HCT116 (cell line): Measurements from ENCODE around the gene HHAT. TPM values are rescaled to one million over a fixed set of nuclear protein-coding genes. Genes with fewer than 3 reads are reported as not detected.

ENCODE experiments used
- ATAC-seq: fragments of 200-7000 bp; cut with Tn5 transposase; 2 replicates; pipeline ENCODE4 v1.9.1; 2020; ENCODE audit warnings: mild to moderate bottlenecking, moderate library complexity
- BruUV-seq: library from RNA; stranded (reverse); fragments of 400-500 nt; replicated peaks from 2 replicates; lab custom pipeline; 2021; lab: Mats Ljungman, UMichigan
- CTCF ChIA-PET: fragments of 300-600 bp; sonication (Branson Sonifier 250); formaldehyde crosslinking; loops from one replicate; lab custom pipeline; 2021; ENCODE audit warnings: antibody characterized with exemption; lab: Charles Lee
- POLR2A ChIA-PET: fragments of 300-600, 350-600 bp; sonication (Branson Sonifier 250); formaldehyde crosslinking; loops from one replicate; lab custom pipeline; 2021; ENCODE audit warnings: antibody characterized with exemption; lab: Charles Lee
- RAD21 ChIA-PET, 2 experiments: fragments of 300-600 bp; sonication (Branson Sonifier 250); formaldehyde crosslinking; loops; one replicate each; lab custom pipeline; 2023; ENCODE audit warnings: low total read pairs in 2 of 2; ENCODE audit not compliant: uncharacterized antibody in 2 of 2, unreplicated experiment in 2 of 2, low non-redundant PET in 1 of 2; lab: Charles Lee
- DNase-seq: peaks from one replicate; pipeline ENCODE4 v3.0.0-alpha.2; 2010; ENCODE audit warnings: low read depth, low spot score
- H2AFZ ChIP-seq: fragments of 200-600 bp; shearing (Covaris generic), sonication (generic); 2 replicates; pipeline ENCODE4 v1.6.1; 2017; ENCODE audit warnings: low read depth, mixed run types, mixed read lengths, antibody characterized with exemption, low read length; ENCODE audit not compliant: poor library complexity, severe bottlenecking
- H3K27ac ChIP-seq: 2 replicates; pipeline ENCODE4 v1.5.1; 2012; ENCODE audit warnings: low read depth, low read length
- H3K27me3 ChIP-seq: fragments of 200-600 bp; sonication (generic); 2 replicates; pipeline ENCODE4 v1.6.1; 2016; ENCODE audit warnings: mixed run types, low read length, mixed read lengths; ENCODE audit not compliant: insufficient read depth
- H3K36me3 ChIP-seq, 2 experiments: fragments of 200-500 bp in 1 of 2; fragments of 200-600 bp in 1 of 2; sonication (Bioruptor generic) in 1 of 2; sonication (generic) in 1 of 2; 2 replicates each; pipeline versions ENCODE4 v1.5.1 to v1.6.1; 2014 to 2016; ENCODE audit warnings: low read length in 2 of 2, inconsistent platforms in 1 of 2, mixed read lengths in 1 of 2, mixed run types in 1 of 2; ENCODE audit not compliant: insufficient read depth in 2 of 2, control insufficient read depth in 1 of 2
- H3K4me1 ChIP-seq, 2 experiments: fragments of 200-600 bp in 1 of 2; sonication (generic) in 1 of 2; 2 replicates each; pipeline versions ENCODE4 v1.5.1 to v1.6.1; 2012 to 2017; ENCODE audit warnings: low read length in 2 of 2, inconsistent platforms in 1 of 2, mild to moderate bottlenecking in 1 of 2, mixed read lengths in 1 of 2, mixed run types in 1 of 2, moderate library complexity in 1 of 2; ENCODE audit not compliant: insufficient read depth in 2 of 2, control insufficient read depth in 1 of 2
- H3K4me2 ChIP-seq: fragments of 200-600 bp; sonication (generic); 2 replicates; pipeline ENCODE4 v1.6.1; 2017; ENCODE audit warnings: mixed run types, low read length, mixed read lengths
- H3K4me3 ChIP-seq, 2 experiments: fragments of 200-600 bp in 1 of 2; sonication (generic) in 1 of 2; replicated peaks in 1 of 2; 2 replicates each; pipeline ENCODE4 v1.5.1; 2011 to 2016; ENCODE audit warnings: low read length in 2 of 2, control low read depth in 1 of 2, low read depth in 1 of 2, mild to moderate bottlenecking in 1 of 2, mixed read lengths in 1 of 2, mixed run types in 1 of 2
- H3K79me2 ChIP-seq: fragments of 200-600 bp; sonication (generic); 2 replicates; pipeline ENCODE4 v1.6.1; 2017; ENCODE audit warnings: mild to moderate bottlenecking, mixed run types, low read length, moderate library complexity, mixed read lengths; ENCODE audit not compliant: insufficient read depth
- H3K9ac ChIP-seq: fragments of 200-600 bp; sonication (generic); 2 replicates; pipeline ENCODE4 v1.6.1; 2016; ENCODE audit warnings: low read length, mixed read lengths
- H3K9me2 ChIP-seq: fragments of 200-600 bp; sonication (generic), shearing (Covaris generic); 2 replicates; pipeline ENCODE4 v1.6.1; 2017; ENCODE audit warnings: mixed run types, mild to moderate bottlenecking, moderate library complexity; ENCODE audit not compliant: insufficient read depth
- H3K9me3 ChIP-seq, 2 experiments: fragments of 200-500 bp in 1 of 2; fragments of 200-600 bp in 1 of 2; sonication (Bioruptor generic) in 1 of 2; sonication (generic) in 1 of 2; 2 replicates each; pipeline ENCODE4 v1.6.1; 2014 to 2017; ENCODE audit warnings: low read length in 2 of 2, mixed read lengths in 2 of 2, inconsistent platforms in 1 of 2, low read depth in 1 of 2, mild to moderate bottlenecking in 1 of 2, mixed run types in 1 of 2, moderate library complexity in 1 of 2; ENCODE audit not compliant: control insufficient read depth in 1 of 2, insufficient read depth in 1 of 2
- H4K20me1 ChIP-seq: fragments of 200-600 bp; sonication (generic), shearing (Covaris generic); 2 replicates; pipeline ENCODE4 v1.6.1; 2017; ENCODE audit warnings: mixed run types, mild to moderate bottlenecking, moderate library complexity; ENCODE audit not compliant: insufficient read depth
- CEBPB ChIP-seq: IDR thresholded peaks from 2 replicates; pipeline ENCODE4 v1.6.1; 2012; ENCODE audit warnings: low read depth
- EGR1 ChIP-seq: IDR thresholded peaks from 2 replicates; pipeline ENCODE4 v1.6.1; 2012; ENCODE audit warnings: low read depth
- EZH2 ChIP-seq: fragments of 200-600 bp; sonication (generic); IDR thresholded peaks from 2 replicates; pipeline ENCODE4 v1.6.1; 2017; ENCODE audit warnings: antibody characterized with exemption, mixed run types
- EZH2phosphoT487 ChIP-seq: fragments of 200-600 bp; IDR thresholded peaks from 2 replicates; pipeline ENCODE4 v1.6.1; 2018; ENCODE audit warnings: antibody characterized with exemption, borderline replicate concordance
- FOSL1 ChIP-seq: IDR thresholded peaks from 2 replicates; pipeline ENCODE4 v1.6.1; 2012; ENCODE audit warnings: low read depth
- POLR2AphosphoS5 ChIP-seq: IDR thresholded peaks from 2 replicates; pipeline ENCODE4 v1.6.1; 2011; ENCODE audit warnings: mild to moderate bottlenecking, low read depth, low read length, moderate library complexity
- SP1 ChIP-seq: IDR thresholded peaks from 2 replicates; pipeline ENCODE4 v1.6.1; 2012; ENCODE audit warnings: low read depth
- SRF ChIP-seq: IDR thresholded peaks from 2 replicates; pipeline ENCODE4 v1.6.1; 2012; ENCODE audit warnings: low read depth
- ZNF274 ChIP-seq: fragments of 200-500 bp; sonication (Bioruptor generic); IDR thresholded peaks from 2 replicates; pipeline ENCODE4 v1.6.1; 2014; ENCODE audit warnings: mild to moderate bottlenecking, low read depth, low read length, inconsistent platforms
- intact Hi-C: fragments of 100-400 bp; cut with micrococcal nuclease; formaldehyde crosslinking; loops from 2 replicates; pipeline ENCODE4 v1.10.0; 2022
- total RNA-seq: library from RNA; stranded (reverse); gene quantifications from one replicate; pipeline ENCODE4 v1.2.1, GENCODE V29; 2021; ENCODE audit not compliant: unreplicated experiment
- TF ChIP-seq, protein P1 (sequence below), 3 experiments: fragments of 200-600 bp in 1 of 3; sonication (generic) in 1 of 3; IDR thresholded peaks in 2 of 3; conservative IDR thresholded peaks in 1 of 3; 2 replicates each; pipeline ENCODE4 v1.5.1; 2012 to 2017; ENCODE audit warnings: low read depth in 2 of 3, low read length in 2 of 3, antibody characterized with exemption in 1 of 3, borderline replicate concordance in 1 of 3, control low read depth in 1 of 3, mild to moderate bottlenecking in 1 of 3, mixed read lengths in 1 of 3, mixed run types in 1 of 3, moderate library complexity in 1 of 3; ENCODE audit not compliant: insufficient read depth in 1 of 3
- TF ChIP-seq, protein P2 (sequence below): IDR thresholded peaks from 2 replicates; pipeline ENCODE4 v1.6.1; 2012
- TF ChIP-seq, protein P3 (sequence below): IDR thresholded peaks from 2 replicates; pipeline ENCODE4 v1.6.1; 2012; ENCODE audit warnings: low read depth

Gene HHAT
- total RNA-seq, 1 experiment from 2014 or later, result 2.7 TPM

DNA sequence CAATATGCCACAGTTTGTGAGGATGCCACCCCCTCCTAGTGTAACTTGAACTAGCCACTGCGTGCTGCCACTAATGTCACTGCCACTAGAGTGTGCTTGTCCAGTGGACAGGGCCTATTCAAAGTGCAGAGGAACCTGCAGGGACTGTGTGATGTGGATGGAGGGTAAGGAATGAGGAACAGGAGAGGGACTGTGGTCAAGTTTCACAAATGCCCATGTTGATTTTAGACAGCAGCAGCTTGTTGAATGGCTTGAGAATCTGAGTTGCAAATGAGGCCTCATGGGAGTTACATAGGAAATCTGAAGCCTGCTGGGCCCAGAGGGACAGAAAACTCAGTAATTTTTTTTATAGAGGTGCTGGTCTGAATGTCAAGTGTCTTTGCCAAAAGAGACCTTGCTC is 112.3 kb downstream of the HHAT start (continued):
- TF ChIP-seq, protein P1, sequence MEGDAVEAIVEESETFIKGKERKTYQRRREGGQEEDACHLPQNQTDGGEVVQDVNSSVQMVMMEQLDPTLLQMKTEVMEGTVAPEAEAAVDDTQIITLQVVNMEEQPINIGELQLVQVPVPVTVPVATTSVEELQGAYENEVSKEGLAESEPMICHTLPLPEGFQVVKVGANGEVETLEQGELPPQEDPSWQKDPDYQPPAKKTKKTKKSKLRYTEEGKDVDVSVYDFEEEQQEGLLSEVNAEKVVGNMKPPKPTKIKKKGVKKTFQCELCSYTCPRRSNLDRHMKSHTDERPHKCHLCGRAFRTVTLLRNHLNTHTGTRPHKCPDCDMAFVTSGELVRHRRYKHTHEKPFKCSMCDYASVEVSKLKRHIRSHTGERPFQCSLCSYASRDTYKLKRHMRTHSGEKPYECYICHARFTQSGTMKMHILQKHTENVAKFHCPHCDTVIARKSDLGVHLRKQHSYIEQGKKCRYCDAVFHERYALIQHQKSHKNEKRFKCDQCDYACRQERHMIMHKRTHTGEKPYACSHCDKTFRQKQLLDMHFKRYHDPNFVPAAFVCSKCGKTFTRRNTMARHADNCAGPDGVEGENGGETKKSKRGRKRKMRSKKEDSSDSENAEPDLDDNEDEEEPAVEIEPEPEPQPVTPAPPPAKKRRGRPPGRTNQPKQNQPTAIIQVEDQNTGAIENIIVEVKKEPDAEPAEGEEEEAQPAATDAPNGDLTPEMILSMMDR (IDR thresholded peaks at IDR 0.05 in 2 of 3, conservative IDR thresholded peaks at IDR 0.05 in 1 of 3; ENCODE audit: borderline replicate concordance in 1 of 3, insufficient read depth in 1 of 3, low read depth in 2 of 3, low read length in 2 of 3), result no peak
- TF ChIP-seq, protein P2, sequence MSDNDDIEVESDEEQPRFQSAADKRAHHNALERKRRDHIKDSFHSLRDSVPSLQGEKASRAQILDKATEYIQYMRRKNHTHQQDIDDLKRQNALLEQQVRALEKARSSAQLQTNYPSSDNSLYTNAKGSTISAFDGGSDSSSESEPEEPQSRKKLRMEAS, result no peak
- no peak for TF ChIP-seq CEBPB
- TF ChIP-seq, protein P3, sequence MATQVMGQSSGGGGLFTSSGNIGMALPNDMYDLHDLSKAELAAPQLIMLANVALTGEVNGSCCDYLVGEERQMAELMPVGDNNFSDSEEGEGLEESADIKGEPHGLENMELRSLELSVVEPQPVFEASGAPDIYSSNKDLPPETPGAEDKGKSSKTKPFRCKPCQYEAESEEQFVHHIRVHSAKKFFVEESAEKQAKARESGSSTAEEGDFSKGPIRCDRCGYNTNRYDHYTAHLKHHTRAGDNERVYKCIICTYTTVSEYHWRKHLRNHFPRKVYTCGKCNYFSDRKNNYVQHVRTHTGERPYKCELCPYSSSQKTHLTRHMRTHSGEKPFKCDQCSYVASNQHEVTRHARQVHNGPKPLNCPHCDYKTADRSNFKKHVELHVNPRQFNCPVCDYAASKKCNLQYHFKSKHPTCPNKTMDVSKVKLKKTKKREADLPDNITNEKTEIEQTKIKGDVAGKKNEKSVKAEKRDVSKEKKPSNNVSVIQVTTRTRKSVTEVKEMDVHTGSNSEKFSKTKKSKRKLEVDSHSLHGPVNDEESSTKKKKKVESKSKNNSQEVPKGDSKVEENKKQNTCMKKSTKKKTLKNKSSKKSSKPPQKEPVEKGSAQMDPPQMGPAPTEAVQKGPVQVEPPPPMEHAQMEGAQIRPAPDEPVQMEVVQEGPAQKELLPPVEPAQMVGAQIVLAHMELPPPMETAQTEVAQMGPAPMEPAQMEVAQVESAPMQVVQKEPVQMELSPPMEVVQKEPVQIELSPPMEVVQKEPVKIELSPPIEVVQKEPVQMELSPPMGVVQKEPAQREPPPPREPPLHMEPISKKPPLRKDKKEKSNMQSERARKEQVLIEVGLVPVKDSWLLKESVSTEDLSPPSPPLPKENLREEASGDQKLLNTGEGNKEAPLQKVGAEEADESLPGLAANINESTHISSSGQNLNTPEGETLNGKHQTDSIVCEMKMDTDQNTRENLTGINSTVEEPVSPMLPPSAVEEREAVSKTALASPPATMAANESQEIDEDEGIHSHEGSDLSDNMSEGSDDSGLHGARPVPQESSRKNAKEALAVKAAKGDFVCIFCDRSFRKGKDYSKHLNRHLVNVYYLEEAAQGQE, result no peak

DNA sequence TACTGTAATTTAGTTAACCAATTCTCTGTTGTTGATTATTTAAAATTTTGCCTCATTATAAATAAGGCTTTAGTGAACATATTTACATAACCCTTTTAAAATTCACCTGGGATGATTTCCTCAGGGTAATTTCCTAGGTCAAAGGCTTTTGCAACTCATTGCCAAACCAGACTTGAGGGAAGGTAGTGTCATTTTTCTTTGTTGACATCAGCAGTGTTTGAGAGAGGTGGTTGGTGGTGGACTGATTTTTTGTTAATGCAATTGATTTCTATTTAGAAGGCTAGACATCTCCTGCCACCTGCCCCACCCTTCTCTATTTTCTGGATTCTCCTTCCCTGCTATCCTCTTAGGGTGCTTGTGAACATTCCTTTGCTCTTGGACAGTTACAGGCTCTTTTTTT is 116.8 kb downstream of the HHAT start:
- DNase-seq (no peak), ATAC-seq (no peak)
- BruUV-seq, result no TSS peak
- ChIA-PET CTCF (no interaction called here), POLR2A (no interaction called here), RAD21 (no interaction called here)
- Histone ChIP-seq H3K4me3 (no peak overlapping the region), H3K27ac (no peak overlapping the region), H3K27me3 (peaks cover 15% of the 10 kb centered on the region), H3K4me1 (peaks cover 4% of the 10 kb centered on the region in 2 experiments; a peak in 2 of 4 replicates), H2AFZ (no peak overlapping the region), H3K9ac (no peak overlapping the region), H3K4me2 (no peak overlapping the region), H3K36me3 (no peaks in the 10 kb centered on the region), H3K9me2 (no peaks in the 10 kb centered on the region), H3K9me3 (no peaks in the 10 kb centered on the region), H4K20me1 (no peaks in the 10 kb centered on the region), H3K79me2 (no peaks in the 10 kb centered on the region)
- intact Hi-C loops, result loop anchor here (5.0 to 10.0 kb wide), 3 partner anchors 137 to 1069 kb away; no protein-coding TSS in a partner anchor
- TF ChIP-seq CEBPB, result no peak
- TF ChIP-seq POLR2AphosphoS5, result no peak
- no peak for TF ChIP-seq ZNF274
- TF ChIP-seq FOSL1, result no peak
- TF ChIP-seq EGR1, result no peak
- TF ChIP-seq SP1, result no peak
- TF ChIP-seq, protein P1 (IDR thresholded peaks at IDR 0.05 in 2 of 3, conservative IDR thresholded peaks at IDR 0.05 in 1 of 3; ENCODE audit: borderline replicate concordance in 1 of 3, insufficient read depth in 1 of 3, low read depth in 2 of 3, low read length in 2 of 3), result no peak
- TF ChIP-seq SRF, result no peak
- no peak for TF ChIP-seq EZH2
- TF ChIP-seq, protein P3, result no peak
- TF ChIP-seq EZH2phosphoT487, result no peak
